Gastroesophageal sphincter (tissue), 3 donors: ENCODE measurements around the gene SMC1A.

ENCODE experiments used
- CTCF ChIP-seq, 4 experiments: fragments of 200-600 bp in 2 of 4; fragments of 450-650 bp in 2 of 4; sonication (generic) in 1 of 4; IDR thresholded peaks; one replicate each; pipeline ENCODE4 v1.5.1; 2017 to 2019; ENCODE audit warnings: antibody characterized with exemption in 4 of 4, mild to moderate bottlenecking in 2 of 4, moderate library complexity in 2 of 4
- EP300 ChIP-seq: sonication (generic); formaldehyde crosslinking; IDR thresholded peaks from one replicate; pipeline ENCODE4 v1.6.1; 2017; ENCODE audit warnings: antibody characterized with exemption, mild to moderate bottlenecking

- no peak for TF ChIP-seq EP300
- no peak for TF ChIP-seq CTCF (IDR thresholded peaks at IDR 0.05)
These were observed 18.4 kb upstream of the SMC1A start for GRCh38 chrX:53440621-53441517.
